HG02938 (cell line): Measurements from ENCODE around the gene KIAA1191.
A peak's percentile ranks its signal among the peaks of the same experiment; 100 is the strongest.
"Not testable (repeated sequence)": the region's sequence is repeated elsewhere in the genome, so short reads cannot be mapped to it uniquely, and the experiment has no call there.

Source experiments
- ATAC-seq: cut with Tn5 transposase; IDR thresholded peaks from one replicate; pipeline ENCODE4 v1.9.1; 2021; ENCODE audit warnings: mild to moderate bottlenecking, moderate library complexity; ENCODE audit not compliant: unreplicated experiment

The KIAA1191 gene

GRCh38 chr5:176361437-176362232, at the start of gene KIAA1191:
Gene KIAA1191 (minus strand): TSS chr5:176361764. CDS start chr5:176359508, 2,256 bp downstream.
- ATAC-seq: peak; percentile 82

DNA sequence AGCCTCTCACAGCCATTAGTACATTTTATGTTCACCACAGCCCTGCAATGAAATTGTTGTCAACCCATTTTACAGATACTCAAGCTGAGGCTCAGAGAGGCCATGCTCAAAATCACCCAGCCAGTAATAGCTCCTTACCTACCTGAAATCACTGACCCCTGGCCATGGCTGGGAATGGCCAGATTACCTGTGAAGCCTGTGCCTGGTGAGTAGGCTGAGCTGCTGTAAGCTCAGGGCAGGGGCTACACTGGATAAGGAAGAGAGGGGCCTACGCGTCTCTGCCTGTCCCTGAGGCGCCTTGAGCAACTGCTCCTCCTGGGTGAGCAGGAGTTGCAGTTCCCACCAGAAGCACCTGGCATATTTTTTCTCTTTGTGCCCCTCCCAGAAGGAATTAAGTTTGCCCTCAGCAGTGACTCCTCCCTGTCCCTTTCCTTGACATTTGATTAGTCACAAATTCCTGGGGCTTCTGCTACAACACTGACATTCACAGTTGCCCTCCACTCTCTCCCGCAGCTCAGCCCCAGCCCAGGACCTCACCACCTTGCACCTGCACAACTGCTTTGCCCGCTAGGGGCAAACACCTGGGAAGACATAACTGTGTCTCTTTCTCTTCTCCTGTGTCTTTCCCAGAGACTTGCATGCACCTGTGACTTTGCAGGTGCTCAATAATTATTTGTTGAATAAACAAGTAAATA, 49.1 kb upstream of the KIAA1191 start:
- ATAC-seq: no peak

DNA sequence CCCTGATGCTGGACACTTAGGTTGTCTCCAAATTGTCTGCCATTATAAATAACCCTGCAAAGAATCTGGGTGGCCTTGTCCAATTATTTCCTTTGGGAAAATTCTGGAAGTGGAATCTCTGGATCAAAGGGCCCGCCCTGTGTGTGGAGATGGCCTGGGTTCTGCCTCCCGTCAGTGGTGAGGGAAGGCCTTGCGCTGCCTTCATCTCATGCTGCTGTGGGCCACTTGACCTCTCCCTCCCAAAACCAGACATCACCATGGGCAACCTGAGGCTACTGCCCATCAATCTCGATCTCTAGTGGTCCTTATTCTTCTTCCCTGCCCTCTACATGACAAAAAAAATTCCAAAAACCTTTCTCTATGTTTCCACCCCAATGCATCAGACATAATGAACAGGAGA, 48.2 kb upstream of the KIAA1191 start:
- no peak for ATAC-seq

DNA sequence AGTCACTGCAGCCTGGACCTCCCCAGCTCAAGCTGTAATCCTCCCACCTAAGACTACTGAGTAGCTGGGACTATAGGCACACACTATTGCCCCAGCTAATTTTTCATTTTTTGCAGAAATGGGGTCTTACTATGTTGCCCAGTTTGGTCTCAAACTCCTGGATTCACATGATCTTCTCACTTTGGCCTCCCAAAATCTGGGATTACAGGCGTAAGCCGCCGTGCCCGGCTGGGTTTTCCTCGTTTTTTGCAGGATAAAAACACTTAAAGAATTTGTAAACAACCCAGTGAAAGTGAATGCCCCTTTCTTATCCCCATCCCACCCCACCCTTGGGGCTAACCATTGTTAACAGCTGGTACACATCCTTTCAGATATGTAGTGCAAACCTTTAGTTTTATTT, 47.0 kb upstream of the KIAA1191 start:
- ATAC-seq: no peak

DNA sequence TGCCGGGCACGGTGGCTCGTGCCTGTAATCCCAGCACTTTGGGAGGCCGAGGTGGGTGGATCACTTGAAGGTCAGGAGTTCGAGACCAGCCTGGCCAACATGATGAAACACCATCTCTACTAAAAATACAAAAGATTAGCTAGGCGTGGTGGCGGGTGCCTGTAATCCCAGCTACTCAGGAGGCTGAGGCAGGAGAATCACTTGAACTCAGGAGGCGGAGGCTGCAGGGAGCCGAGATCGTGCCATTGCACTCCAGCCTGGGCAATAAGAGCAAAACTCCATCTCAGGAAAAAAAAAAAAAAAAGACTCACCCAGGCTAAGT, 46.6 kb upstream of the KIAA1191 start:
- ATAC-seq: not testable (repeated sequence)

GRCh38 chr5:176407456-176408251, 46.1 kb upstream of the KIAA1191 start:
- ATAC-seq: no peak

GRCh38 chr5:176406436-176407052, 45.0 kb upstream of the KIAA1191 start:
- no peak for ATAC-seq

- ATAC-seq: no peak
Measured at GRCh38 chr5:176405656-176406435, 44.3 kb upstream of the KIAA1191 start.

DNA sequence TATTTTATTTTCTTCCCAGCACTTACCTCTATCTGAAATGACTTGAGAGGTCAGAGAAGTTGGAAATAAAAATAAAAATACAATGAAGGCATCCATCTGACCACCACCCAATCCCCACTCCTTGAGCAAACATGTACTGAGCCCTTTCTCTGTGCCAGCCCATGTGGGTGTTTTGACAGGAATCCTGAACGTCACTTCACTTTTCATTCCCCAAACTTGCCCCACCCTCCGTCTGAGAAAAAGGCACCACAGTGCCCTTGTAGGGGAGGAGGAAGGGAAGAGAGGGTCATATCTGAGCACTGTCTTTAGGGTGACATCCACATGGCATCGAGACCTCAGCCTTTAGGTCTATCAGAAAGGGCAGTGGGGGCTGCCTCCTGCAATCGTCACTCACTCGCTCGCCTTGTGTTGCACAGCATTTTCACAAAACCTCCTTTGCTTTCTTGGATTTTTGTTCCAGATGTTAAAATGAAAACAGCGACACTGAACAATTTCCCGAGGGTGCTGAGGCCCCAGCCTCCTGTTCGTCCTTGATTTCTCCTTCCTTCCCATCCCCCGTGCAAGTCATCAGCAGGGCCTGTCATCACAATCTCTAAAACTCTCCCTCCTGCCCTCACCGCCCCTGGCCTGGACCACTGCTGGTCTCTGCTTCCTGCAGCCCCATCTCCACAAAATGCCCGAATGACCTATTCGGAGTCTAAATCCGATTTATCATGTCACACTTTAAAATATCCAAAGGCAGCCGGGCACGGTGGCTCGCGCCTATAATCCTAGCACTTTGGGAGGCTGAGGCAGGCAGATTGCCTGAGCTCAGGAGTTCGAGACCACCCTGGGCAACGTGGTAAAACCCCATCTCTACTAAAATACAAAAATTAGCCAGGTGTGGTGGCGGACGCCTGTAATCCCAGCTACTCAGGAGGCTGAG, 40.0 kb upstream of the KIAA1191 start:
- no peak for ATAC-seq

DNA sequence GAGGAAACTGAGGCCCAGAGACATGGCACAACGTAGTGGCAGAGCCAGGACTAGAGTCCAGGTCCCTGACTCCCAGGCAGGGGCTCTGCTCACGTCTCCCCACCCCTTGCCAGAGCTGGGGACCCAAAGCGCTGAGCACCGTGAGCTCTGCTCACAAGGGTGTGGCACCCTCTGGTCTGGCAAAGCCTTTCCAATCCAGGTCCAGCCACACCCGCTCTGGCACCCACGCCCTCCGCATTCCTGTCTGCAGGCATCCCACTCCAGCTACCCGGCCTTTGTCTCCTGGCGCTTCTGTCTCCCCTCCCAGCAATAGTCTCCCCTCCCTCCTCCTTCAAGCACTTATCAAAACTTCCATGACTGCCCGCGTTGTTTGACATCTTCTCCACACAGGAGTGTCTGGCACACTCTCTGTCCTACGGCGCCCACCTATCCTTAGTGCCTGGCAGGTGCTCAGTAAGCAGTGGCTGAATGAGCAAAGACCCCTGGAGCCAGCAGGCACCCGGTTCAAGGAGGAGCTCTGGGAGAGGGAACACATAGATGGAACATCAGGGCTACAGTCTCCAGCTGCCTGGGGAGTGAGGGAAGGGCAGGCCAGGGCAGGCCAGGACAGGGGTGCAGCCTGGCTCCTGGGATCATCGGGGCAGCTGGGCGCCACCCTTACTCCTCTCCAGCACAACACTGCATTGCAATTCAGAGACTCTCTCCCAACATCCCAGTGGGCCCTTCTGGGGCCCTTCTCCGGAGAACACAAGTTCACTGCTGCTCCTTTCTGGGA, 39.0 kb upstream of the KIAA1191 start:
- no peak for ATAC-seq

GRCh38 chr5:176397736-176398420, 36.3 kb upstream of the KIAA1191 start:
- no peak for ATAC-seq

DNA sequence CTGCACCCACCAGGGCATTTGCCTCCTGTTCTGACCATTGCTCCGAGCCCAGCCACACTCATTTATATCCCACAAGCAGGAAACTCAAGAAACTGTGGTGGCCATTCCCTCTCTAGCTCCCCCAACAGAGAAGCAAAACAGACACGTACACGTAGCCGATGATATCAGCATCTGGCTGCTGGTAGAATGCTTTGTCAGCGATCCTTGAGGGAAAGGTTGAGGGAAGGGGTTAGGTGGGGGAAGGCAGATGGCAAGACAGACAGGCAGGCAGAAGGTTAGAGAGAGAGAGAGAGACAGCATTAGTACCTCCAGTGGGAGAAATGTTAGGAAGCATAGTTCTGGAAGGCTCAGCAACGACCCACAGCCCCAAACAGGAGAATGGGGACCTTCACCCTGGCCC, 34.8 kb upstream of the KIAA1191 start:
- ATAC-seq: no peak

DNA sequence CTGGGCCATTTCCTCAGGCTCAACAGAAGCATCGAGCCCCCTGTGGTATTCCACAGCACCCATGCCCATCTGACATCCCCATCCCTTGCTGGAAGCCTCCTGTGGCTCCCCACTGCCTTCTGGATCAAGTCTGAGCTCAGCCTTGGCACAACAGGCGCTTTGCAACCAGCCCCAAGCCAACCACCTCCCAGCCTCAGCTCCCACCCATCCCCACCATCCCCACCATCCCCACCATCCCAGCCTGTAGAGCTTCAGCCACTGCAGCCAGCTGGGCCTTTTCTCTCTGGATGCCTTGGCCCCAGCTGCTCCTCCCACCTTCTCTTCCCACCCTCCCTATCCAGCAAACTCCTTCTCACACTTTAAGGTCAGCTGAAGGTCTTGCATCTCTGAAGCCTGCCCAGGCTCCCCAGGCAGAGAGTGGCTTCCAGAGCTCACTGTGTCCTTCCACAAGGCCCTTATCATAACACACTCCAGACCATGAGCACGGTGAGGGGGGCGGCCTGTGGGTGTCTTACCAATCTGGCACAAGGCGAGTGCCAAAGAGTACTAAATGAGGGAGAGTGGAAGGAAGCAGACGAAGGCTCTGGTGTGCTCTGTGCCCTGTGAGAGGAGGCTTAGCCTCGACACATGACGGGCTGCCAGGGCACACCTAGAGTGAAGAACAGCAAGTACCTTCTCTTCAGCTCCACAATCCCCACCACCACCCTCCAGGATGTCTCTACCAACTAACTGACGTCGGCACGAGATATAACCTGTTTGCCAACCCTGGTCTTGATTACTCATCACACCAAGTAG, 33.5 kb upstream of the KIAA1191 start:
- no peak for ATAC-seq

GRCh38 chr5:176394096-176394495, 32.5 kb upstream of the KIAA1191 start:
- ATAC-seq: no peak

DNA sequence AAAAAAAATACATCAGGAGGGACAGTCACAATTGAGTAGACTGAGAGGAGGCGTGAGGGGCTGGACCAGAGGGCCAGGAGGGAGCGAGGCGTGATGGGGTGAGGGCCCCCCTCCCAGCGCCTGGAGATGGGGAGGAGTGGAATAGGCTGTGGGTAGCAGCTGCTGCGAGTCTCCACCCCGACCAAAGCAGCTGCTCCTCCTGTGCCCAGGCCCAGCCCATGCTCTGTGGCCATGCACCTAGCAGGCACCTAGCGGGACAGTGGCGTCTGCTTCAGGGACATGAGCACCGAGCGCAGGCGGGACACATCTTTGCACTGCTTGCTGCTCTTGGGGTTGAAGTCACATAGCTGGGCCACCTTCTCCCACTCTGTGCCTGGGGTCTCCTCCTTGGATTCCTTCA, 31.0 kb upstream of the KIAA1191 start:
- no peak for ATAC-seq

GRCh38 chr5:176391999-176392398, 30.4 kb upstream of the KIAA1191 start:
- no peak for ATAC-seq

GRCh38 chr5:176391479-176391878, 29.9 kb upstream of the KIAA1191 start:
- no peak for ATAC-seq
